ENCODE data around the gene TIMM44.
A peak's percentile ranks its signal among the peaks of the same experiment; 100 is the strongest.
"Not testable (repeated sequence)": the region's sequence is repeated elsewhere in the genome, so short reads cannot be mapped to it uniquely, and the experiment has no call there.

Gene TIMM44

GRCh38 chr19:7975037-7975436, 31.6 kb upstream of the TIMM44 start:
- no peak for DNase-seq

GRCh38 chr19:7973883-7974282, 30.4 kb upstream of the TIMM44 start:
- no peak for DNase-seq

DNA sequence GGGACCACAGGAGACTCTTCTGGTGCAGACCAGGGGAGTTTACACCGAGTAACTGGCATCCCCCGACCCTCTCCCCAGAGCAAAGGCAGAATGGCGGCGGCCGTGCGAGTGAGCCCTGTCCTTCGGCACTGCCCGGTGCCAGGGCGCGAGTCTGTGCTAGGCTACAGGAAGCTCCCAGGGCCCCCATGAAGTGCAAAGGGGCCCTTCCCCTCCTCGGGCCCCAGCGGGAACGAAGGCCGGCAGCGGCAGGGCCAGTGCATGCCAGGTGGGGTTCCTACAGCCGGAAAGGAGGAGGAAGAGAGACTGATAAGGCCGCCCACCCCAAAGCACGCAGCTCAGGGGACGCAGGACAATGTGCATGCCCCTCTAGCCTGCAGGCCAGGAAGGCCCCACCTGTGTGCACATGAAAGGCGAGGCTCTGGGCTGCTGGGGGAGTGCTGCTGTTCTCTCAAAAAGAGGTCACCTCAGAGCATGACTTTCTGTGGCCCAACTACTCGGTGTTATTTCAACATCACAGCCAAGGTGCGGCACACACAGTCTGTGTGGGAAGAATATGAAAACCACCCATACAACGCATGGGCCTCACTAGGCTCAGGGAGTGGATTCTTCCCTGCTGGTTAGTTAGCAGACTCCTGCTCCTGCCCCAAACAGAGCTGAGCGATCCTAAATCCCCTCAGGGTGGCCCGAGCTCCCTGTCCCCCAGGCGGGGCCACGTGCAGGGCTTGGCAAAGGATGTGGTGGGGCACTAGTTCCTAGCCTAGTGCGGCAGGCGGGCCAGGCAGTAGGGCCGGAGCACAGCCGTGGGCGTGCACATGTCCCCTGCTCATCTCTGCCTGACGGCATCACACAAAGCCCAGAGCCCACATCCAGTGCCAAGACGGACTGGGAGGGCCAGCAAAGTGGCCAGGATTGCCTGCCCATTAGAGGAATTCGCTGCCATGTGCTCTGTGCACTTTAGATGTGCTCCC, 28.4 kb upstream of the TIMM44 start:
- no peak for DNase-seq

DNA sequence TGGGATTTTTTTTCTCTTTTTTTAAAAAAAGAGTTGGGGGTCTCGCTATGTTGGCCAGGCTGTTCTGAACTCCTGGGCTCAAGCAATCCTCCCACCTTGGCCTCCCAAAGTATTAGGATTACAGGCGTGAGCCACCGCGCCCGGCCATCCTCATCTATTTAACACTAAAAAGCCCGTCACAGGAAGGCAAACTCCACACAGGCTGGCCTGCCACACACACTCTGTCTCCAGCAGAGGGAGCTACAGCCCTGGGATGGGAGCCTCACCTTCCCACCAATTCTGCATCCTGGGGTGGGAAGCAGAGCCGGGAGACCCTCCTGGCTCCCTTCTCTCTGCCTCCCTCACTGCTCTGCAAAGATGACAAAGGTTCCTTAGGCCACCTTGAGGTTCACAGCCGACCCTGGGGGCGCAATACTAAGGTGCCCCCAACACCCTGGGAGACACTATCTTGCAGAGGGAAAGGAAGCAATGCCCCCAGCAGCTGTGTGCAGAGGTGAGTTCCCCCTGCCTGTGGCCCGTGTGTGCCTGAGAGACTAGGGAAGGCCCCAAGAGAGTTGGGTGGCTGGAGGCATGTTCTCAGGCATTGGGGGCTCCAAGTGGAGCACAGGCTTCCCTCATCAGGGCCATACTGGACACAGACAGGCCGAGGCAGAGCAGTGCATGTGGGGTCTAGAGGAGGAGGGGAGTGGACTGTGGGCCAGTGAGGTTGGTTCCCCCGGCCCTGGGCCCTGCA, 27.4 kb upstream of the TIMM44 start:
- no peak for DNase-seq

GRCh38 chr19:7969555-7969939, 26.1 kb upstream of the TIMM44 start:
- no peak for DNase-seq

DNA sequence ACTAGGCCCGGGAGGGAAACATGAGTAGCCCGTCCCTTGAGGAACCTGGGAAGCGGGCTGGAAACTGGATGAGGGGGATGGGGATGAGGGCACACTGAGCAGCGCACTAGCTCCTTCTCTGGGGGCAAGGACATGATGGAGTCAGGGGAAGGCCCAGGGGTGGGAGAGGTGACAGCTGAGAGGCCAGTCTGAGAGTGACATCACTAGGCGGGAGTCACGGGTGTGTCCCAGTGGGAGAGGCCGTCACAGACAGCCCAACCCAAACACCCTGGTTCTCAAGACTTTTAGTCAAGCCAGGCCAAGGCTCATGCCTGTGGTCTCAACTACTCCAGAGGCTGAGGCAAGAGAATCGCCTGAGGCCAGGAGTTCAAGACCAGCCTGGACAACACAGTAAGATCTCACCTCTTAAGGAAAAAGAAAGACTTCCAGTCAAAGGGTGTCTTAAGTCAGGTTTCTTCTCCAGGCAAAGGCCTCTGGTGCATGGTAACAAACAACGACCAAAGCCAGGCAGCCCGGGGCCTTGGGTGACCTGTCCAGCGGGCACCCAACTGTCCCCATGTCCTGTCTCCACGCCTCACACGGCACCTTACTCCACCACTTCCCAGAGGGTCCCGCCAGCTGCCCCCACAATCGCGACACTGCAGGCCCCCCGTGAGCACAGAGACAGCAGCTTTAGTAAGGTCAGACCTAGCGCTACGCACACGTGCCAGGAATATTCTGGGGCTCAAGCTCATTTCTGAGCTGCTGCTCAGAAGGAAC, 25.5 kb upstream of the TIMM44 start:
- DNase-seq: no peak

- DNase-seq: no peak
These were observed 24.7 kb upstream of the TIMM44 start for GRCh38 chr19:7968008-7968795.

- no peak for DNase-seq
These were observed 22.6 kb upstream of the TIMM44 start for GRCh38 chr19:7965921-7966665.

- no peak for DNase-seq
These were observed 21.9 kb upstream of the TIMM44 start for GRCh38 chr19:7965259-7965841.

DNA sequence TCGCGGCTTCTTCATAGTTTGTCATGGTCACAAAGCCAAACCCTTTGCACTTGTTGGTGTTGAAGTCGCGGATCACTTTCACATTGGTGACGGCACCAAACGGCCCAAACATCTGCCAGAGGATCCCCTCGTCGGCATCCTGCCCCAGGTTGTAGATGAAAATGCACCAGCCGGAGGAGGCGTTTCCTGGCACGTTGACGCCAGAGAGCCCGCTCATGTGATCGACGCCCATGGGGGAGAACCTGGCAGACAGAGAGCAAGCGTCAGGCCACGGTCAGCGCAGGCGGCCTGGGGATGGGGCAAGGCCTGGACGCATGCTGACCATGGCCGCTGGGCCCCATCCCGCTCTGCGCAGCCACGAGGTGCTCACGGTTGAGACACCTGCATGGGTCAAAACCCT, 20.1 kb upstream of the TIMM44 start:
- DNase-seq: no peak

DNA sequence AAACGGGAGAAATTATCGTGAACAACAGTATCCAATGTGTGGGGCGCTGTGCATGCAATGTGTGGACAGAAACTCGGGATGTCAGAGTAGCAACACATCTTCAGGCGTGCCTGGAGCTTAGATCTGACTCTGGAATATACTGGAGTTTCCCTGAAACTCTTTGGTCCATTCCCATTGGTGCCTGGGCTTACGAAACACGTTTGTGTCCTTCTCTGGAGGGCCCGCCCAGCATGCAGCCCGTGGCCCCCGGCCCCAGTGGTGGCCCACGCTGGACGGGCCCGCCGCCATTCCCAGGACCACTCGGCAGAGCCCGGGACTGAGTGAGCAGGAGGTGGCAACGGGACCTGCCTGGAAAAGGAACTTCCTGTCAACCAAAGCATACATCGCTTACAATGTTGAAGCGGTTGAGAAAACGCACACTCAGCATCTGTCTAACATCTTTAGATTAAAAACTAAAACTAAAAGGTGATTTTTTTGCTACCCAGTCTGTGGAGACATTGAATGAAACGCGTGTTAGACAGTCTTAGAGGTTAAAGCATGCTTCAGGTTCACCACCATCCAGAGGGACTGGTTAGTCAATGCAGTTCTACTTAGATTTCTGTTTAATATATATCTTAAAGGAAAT, 19.3 kb upstream of the TIMM44 start:
- no peak for DNase-seq

DNA sequence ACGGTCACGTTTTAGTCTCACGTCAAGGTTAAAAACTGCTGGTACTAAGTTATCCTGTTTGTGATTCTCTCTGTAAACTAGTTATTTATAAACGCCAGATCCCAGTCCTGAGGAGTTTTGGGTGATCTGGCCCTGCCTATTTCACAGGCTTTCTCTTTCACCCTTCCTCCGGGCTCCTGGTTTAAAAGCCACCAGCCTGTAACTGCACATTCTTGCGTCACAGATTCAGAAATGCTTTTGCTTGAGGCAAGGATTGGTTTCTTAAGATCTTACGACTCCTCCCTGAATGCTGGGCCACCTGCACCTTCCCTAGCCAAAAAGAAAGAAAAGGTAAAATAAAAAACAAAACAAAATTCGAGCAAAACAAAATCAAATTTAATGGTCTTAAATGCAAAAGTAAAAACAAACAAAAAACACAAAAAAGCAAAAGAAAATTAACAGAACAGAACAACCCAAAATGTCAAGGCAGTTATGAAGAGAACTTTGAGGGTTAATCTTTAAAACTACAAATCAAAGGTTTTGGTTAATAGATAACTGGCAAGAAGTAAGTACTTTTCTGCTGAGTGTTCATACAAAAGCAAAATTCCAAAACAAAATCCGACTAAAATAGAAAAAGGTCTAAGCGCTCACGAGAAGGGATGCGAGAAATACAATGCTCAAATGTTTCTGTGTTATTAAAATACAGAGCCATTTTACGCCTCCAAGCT, 18.6 kb upstream of the TIMM44 start:
- DNase-seq: no peak

DNA sequence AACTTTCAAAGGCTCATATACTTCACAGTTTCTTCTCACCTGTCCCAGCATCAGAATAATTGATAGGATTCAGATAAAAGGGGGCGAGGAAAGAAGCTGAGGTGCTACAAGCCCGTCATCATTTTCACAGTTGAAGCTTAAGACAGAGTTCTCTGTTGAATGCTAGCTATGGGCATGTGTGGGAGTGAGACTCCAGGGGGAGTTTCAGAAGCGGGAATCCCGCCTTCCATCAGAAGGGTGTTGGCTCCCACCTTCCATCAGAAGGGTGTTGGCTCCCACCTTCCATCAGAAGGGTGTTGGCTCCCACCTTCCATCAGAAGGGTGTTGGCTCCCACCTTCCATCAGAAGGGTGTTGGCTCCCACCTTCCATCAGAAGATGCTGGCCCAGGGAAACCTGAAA, 17.6 kb upstream of the TIMM44 start:
- DNase-seq: not testable (repeated sequence)

GRCh38 chr19:7959211-7959610, 15.7 kb upstream of the TIMM44 start:
- no peak for DNase-seq

DNA sequence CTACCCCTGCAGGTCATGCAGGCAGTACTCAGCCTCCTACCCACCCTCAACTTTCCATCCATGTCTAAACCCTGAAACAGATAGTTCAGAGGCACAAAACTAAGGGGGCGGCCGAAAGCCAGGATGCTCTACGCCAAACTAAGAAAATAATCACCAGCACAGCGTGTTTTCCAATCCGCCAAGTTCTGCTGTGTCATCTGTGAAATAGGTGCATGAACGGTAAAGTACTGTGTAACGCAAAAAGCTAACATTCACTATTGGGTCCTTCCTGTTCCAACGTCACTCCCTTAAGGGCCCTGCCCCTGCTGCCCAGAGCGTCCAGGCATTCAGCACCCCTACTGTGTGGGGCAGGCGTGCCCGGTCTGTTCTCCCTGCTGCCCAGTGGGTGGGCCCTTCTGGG, 12.2 kb upstream of the TIMM44 start:
- no peak for DNase-seq

DNA sequence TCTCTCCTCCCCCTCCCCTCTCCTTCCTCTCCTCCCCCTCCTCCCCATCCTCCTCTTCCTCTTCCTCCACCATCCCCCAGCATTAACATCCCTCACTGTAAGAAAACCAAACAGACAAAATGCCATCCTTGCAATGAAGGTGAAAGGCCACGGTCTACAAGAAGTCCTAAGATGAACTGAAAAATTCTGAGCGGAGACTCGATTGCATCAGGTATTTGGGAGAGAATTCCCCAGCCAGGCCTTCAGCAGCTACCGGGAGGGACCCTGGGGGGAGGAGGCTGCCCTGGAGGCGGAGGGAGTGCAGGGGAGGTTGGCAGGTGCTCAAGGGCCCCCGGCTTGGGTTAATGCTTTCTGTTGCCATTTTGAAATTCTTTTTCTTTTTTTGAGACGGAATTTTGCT, 10.1 kb upstream of the TIMM44 start:
- DNase-seq: no peak

DNA sequence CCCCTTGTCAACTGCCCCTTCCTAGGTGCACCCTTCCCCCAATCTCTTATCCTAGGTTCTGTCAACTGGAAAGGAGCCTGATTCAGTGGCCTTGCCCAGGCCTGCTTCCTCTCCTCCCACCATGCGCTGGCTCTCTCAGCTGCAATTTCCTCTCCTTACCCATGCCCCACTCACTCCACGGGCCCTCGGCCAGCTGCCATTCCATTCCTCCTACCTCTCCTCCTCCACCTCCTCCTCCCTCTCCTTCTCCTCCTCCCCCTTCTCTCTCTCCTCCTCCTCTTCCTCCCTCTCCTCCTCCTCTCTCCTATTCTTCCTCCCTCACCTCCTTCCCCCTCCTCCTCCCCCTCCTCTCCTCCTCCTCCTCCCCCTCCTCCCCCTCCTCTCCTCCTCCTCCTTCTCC, 9.6 kb upstream of the TIMM44 start:
- DNase-seq: no peak

DNA sequence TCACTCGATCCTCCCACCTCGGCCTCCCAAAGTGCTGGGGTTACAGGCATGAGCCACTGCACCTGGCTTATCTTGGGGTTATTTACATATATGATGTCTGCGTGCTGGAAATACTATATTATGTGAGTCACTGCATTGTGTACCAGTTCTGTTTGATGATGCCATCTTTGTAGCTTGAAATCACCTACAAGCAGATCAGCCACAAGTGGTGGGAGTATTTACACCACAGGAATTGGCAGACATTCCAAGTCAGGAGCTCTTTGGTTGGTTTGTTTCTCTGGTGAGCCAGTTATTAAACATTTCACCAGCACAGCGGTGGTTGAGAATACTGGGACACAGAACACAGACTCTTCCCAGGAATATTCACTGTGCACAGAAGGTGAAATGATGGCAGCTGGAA, 4.5 kb upstream of the TIMM44 start:
- DNase-seq: no peak

DNA sequence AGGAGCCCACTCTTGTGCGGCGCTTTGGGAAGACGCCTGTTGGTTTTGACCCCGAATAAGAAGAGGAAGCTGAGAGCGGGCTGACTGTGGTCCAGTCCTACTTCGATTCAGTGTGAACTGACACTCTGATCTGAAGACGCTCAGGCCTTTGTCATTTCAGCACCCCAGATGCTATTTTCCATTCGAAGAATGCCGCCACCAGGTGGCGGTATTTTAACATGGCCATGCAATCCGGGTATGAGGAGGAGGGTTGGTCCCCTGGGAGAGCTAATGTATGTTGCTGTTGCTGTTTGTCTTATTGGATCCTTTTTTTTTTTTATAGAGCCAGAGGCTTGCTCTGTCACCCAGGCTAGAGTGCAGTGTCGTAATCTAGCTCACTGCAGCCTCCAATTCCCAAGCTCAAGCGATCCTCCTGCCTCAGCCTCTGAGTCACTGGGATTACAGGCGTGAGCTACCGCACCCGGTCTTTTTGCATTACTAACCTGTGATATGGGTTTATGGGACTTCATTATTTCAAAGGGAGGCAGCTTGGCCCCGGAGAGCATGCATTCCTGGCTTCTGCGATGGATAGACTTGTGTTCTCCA, 803 bp upstream of the TIMM44 start:
- peak; percentile 85 for DNase-seq

GRCh38 chr19:7942981-7943443, 454 bp downstream of the TIMM44 start:
- no peak for DNase-seq
